Stimulated activated CD4-positive, alpha-beta T cell treated with anti-CD3 and anti-CD28 coated beads, Interleukin-12 subunit alpha, Interleukin-12 subunit beta, amount 100 ng/mL, for 48 hours (primary cell): ENCODE measurements around the gene TNFRSF18.
"Not testable (repeated sequence)": the region's sequence is repeated elsewhere in the genome, so short reads cannot be mapped to it uniquely, and the experiment has no call there.

Experiments used
- DNase-seq, 3 donors: peaks; one replicate each; pipeline ENCODE4 v3.0.0-alpha.2; 2020; ENCODE audit warnings: low read depth in 2 of 3, low spot score in 1 of 3

TNFRSF18 gene

GRCh38 chr1:1206376-1206965 is at the start of gene TNFRSF18:
TNFRSF18 (minus strand) TSS chr1:1206592; CDS start chr1:1206571, 21 bp downstream.
- no peak for DNase-seq

- DNase-seq: no peak
Measured at GRCh38 chr1:1255611-1256010, 49.2 kb upstream of the TNFRSF18 start.

- DNase-seq: no peak
Measured at GRCh38 chr1:1255078-1255477, 48.7 kb upstream of the TNFRSF18 start.

GRCh38 chr1:1254667-1254998 is 48.2 kb upstream of the TNFRSF18 start:
- DNase-seq: no peak

- no peak for DNase-seq
Measured at GRCh38 chr1:1253972-1254666, 47.7 kb upstream of the TNFRSF18 start.

GRCh38 chr1:1253314-1253713 is 46.9 kb upstream of the TNFRSF18 start:
- DNase-seq: no peak

GRCh38 chr1:1250786-1251284 is 44.4 kb upstream of the TNFRSF18 start:
- peak; percentile 36 to 60 (median 42) for DNase-seq

- DNase-seq: not testable (repeated sequence)
Measured at GRCh38 chr1:1248009-1248913, 41.9 kb upstream of the TNFRSF18 start.

- DNase-seq: no peak
Measured at GRCh38 chr1:1247341-1247913, 41.0 kb upstream of the TNFRSF18 start.

GRCh38 chr1:1246577-1247340 is 40.4 kb upstream of the TNFRSF18 start, which contains the start of gene C1QTNF12:
C1QTNF12 (minus strand) TSS chr1:1246722; CDS start chr1:1246690, 32 bp downstream.
- DNase-seq: no peak

- no peak for DNase-seq
Measured at GRCh38 chr1:1245817-1246576, 39.6 kb upstream of the TNFRSF18 start.

- no peak for DNase-seq
Measured at GRCh38 chr1:1245178-1245816, 38.9 kb upstream of the TNFRSF18 start.

GRCh38 chr1:1244192-1244811 is 37.9 kb upstream of the TNFRSF18 start:
- no peak for DNase-seq

GRCh38 chr1:1243807-1244191 is 37.4 kb upstream of the TNFRSF18 start:
- no peak for DNase-seq

- no peak for DNase-seq
Measured at GRCh38 chr1:1243266-1243660, 36.9 kb upstream of the TNFRSF18 start.

GRCh38 chr1:1242461-1243265 is 36.3 kb upstream of the TNFRSF18 start:
- no peak for DNase-seq

- DNase-seq: no peak
Measured at GRCh38 chr1:1241588-1242219, 35.3 kb upstream of the TNFRSF18 start.
